ENCODE data around the gene NAV2.

The NAV2 gene

DNA sequence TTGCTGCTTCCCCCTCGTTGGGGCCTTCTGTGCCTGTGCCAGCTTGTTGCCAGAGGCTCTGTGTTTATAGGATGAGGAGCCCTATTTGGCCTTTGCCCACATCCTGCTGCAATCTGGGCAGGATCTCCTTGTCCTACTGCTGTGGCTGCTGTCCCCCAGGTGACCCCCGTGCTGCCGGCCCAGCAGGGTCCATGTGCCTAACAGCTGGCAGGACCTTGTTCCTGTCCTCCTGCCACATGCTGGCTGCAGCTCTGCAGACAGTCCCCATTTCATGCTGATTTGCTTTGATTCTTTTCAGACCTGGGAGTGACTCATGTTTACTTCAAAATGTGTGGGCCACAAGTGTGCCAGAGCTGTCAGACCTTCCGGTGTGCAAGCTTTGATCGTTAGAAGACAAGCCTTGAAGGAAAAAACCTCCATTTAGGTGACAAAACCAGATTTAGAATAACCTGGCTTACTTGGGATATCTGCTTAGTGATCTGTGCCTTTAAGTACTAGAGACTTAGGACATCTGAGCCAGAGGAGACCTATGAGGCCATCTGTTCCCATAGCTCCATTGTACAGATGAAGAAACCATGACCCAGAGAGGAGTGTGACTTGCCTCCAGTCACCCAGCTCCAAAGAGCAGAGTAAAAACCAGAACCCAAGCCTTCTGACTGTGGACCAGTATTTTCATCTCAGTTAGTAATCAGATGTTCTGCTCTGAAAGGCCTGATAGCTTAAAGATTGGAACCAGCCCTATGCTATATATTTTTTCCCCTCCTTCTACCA is 11.1 kb downstream of the NAV2 start:
- no peak for DNase-seq (ENCODE audit: low spot score)
- TF ChIP-seq CTCF (IDR thresholded peaks at IDR 0.05; ENCODE audit: extremely low read depth, insufficient read depth, missing control alignments): no peak
- in situ Hi-C loops (cut with MboI; ENCODE audit: low pct_unique_long_range_greater_than_20kb, low sequenced_read_pairs, unreplicated experiment): no loop called here

GRCh38 chr11:19724765-19725164 is 12.1 kb downstream of the NAV2 start:
- in situ Hi-C loops (cut with MboI; ENCODE audit: low pct_unique_long_range_greater_than_20kb, low sequenced_read_pairs, unreplicated experiment): loop anchor here (25.0 kb wide), 1 partner anchor 412 kb away; no protein-coding TSS in a partner anchor
- TF ChIP-seq CTCF (IDR thresholded peaks at IDR 0.05; ENCODE audit: extremely low read depth, insufficient read depth, missing control alignments): no peak
- no peak for DNase-seq (ENCODE audit: low spot score)

- in situ Hi-C loops (cut with MboI; ENCODE audit: low pct_unique_long_range_greater_than_20kb, low sequenced_read_pairs, unreplicated experiment): loop anchor here (25.0 kb wide), 1 partner anchor 413 kb away; no protein-coding TSS in a partner anchor
- no peak for TF ChIP-seq CTCF (IDR thresholded peaks at IDR 0.05; ENCODE audit: extremely low read depth, insufficient read depth, missing control alignments)
- no peak for DNase-seq (ENCODE audit: low spot score)
Observed at GRCh38 chr11:19725379-19726079, 12.9 kb downstream of the NAV2 start.

GRCh38 chr11:19727246-19727645 is 14.6 kb downstream of the NAV2 start:
- DNase-seq (ENCODE audit: low spot score): no peak
- in situ Hi-C loops (cut with MboI; ENCODE audit: low pct_unique_long_range_greater_than_20kb, low sequenced_read_pairs, unreplicated experiment): loop anchor here (25.0 kb wide), 1 partner anchor 415 kb away; no protein-coding TSS in a partner anchor
- no peak for TF ChIP-seq CTCF (IDR thresholded peaks at IDR 0.05; ENCODE audit: extremely low read depth, insufficient read depth, missing control alignments)

DNA sequence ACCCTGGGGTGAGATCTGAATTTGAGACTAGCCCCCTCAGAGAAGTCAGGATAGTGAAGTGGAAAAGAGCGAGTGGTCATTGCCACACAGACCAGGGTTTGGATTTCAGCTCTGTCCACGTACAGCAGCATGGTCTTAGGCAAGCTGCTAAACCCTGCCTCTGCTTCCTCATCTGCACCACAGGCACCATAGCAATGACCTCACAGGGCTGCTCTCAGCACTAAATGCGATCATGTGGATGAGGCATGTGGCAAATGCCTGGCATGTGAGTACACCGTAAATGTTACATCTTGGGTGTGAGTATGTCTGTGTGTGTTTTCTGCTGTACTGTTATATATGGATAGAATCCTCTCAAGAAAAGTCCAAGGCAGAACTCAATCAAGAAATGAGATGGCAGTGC is 15.8 kb downstream of the NAV2 start:
- TF ChIP-seq CTCF (IDR thresholded peaks at IDR 0.05; ENCODE audit: extremely low read depth, insufficient read depth, missing control alignments): no peak
- no peak for DNase-seq (ENCODE audit: low spot score)
- in situ Hi-C loops (cut with MboI; ENCODE audit: low pct_unique_long_range_greater_than_20kb, low sequenced_read_pairs, unreplicated experiment): loop anchor here (25.0 kb wide), 1 partner anchor 416 kb away; no protein-coding TSS in a partner anchor

DNA sequence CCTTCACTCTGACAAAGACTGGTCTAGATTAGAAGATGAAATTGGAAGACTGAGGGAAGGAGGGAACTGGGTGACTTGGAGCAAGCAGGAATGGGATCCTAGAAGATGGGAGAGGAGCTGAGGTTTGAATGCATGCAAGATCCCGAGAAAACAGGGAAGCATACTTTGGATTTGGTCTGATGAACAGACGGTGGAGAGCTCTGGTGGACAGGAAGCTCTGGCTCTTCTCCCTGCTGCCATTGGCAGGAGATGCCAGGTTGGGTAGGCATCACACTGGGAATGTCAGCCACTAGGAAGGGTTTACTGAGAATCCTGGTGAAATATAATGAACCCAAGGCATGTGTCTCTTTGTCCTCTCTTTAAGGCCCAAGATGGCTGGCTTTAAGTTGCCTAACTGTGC is 16.5 kb downstream of the NAV2 start:
- no peak for TF ChIP-seq CTCF (IDR thresholded peaks at IDR 0.05; ENCODE audit: extremely low read depth, insufficient read depth, missing control alignments)
- in situ Hi-C loops (cut with MboI; ENCODE audit: low pct_unique_long_range_greater_than_20kb, low sequenced_read_pairs, unreplicated experiment): loop anchor here (25.0 kb wide), 1 partner anchor 417 kb away; no protein-coding TSS in a partner anchor
- DNase-seq (ENCODE audit: low spot score): no peak

All from GM13977 (cell line).